Stimulated activated naive CD4-positive, alpha-beta T cell treated with Interleukin-2 at 50 U/mL for 16 hours (primary cell): Measurements from ENCODE around the gene JAKMIP1.
A peak's percentile ranks its signal among the peaks of the same experiment; 100 is the strongest.

Experiments used
- DNase-seq: peaks from one replicate; lab custom pipeline; 2025; lab: John Stamatoyannopoulos, UW

Gene JAKMIP1

DNA sequence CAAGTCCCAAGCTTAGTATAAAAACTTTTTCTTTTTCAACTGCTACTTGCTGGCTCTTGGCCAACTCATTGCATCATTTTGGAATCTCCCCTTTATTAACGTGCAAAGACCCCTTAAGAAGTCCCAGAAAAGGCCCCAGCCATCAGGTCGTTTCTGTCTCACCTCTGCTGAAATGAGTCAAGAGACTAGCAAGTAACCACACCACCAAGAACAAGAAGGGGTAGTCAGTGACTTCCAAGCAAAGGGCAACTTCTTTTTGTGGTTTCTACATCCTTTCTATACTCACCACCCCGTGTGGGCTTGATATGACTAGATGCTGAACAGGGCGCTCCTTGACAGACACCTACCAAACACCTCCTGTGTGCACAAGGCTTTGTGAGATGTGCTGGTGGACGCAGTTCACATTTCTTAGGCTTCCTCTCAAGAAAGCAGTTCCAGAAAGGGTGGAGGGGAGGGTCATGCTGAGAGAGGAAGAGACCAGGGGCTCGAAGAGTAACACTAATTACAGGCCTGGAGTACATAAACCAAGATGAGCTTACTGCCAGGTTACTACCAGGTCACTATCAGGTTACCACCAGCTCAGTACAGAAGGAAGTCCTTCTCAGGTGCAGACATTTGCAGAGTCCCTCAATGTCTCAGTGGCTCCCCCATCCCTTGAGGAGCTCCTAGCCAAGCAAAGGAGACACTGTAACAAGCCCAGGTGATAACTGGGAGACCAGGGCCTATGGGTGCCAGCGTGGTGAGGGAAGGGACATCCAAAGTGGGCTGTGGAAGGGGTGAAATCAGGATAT is 19.3 kb downstream of the JAKMIP1 start:
- DNase-seq = peak; percentile 83

GRCh38 chr4:6179362-6179761 is 21.0 kb downstream of the JAKMIP1 start:
- DNase-seq = no peak

DNA sequence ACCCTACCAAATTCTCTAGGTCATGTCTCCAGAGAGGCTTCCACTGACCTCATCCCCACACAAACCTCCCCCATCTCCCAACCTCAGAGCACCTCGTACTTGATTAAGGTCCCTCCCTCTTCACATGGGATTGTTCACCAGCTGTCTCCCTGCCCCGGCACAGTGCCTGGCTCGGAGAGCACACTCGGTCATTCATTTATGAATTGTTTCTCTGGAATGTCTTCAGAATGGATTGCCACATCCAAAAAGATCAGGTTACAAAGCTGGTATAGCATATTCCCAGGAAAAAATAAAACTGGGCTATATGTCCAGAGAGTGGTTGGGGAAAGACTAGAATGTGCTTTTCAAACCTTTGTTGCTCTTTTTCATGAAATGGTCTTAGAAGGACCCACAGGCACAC is 21.6 kb downstream of the JAKMIP1 start:
- no peak for DNase-seq

DNA sequence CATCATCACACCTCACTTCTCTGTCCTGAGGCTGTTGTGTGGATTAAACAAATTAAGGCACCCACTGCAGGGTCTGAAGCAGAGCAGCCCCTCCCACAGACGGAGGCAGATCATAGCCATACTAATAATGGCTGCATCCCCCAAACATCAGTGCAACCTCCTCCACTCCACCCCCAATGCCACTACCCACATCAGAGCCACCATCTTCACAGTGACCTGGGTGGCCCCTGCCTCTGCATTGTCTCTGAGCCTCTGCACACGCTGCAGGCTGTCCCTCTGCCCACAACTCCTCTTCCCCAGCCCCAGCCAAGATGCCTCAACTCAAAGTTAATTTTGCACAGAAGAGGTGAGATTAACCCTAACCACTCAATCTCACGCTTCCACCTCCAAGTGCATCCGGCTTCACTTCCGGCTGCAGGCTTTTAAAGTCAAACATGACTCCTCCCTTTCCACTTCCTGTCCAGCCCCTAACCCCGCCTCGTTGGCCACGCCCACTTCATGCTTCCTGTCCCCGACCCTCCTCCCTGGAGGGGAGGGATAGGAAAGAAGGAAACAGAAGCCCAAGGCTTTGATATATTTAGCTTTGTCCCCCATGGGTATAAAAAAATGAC is 22.7 kb downstream of the JAKMIP1 start:
- DNase-seq = peak; percentile 44

GRCh38 chr4:6175426-6175825 is 24.9 kb downstream of the JAKMIP1 start:
- DNase-seq = no peak

GRCh38 chr4:6172927-6173200 is 27.5 kb downstream of the JAKMIP1 start:
- no peak for DNase-seq

DNA sequence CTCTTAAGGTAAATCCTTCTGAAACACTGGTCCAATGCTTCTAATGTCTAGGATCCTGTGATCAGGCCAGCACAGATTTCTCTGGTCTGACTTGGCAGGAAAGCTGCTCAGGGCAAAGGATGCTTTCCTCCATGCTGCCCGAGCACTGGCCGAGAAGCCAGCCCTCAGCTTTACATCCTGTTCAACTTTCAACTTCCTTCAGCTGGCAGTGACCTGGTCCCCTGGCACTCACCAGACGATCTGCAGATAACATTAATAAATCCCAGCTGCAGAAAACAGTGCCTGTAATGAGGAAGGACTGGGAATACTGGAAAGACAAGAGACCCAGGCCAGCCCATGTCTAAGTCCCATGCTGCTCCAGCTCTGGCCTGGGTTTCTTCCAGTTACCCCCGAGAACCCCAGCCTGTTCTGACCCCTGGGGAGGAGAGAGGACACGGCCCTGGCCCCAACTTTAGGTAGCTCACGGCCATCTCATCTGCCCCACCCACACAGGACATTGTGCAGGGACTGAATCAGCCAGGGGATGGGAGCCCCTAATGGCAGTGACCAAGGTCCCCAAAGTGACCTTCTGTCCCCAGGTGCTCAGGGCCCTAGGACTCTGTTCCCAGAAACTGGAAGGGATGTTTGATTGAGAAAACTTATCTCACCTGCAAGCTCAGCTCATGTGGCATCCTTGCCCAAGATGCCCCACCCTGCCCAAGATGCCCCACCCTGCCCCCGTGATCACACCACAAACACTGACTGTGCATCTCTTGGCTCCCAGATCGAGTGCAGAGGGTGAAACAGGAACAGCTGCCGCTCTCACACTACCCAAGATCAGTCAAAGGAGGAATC is 28.0 kb downstream of the JAKMIP1 start:
- peak; percentile 35 for DNase-seq

DNA sequence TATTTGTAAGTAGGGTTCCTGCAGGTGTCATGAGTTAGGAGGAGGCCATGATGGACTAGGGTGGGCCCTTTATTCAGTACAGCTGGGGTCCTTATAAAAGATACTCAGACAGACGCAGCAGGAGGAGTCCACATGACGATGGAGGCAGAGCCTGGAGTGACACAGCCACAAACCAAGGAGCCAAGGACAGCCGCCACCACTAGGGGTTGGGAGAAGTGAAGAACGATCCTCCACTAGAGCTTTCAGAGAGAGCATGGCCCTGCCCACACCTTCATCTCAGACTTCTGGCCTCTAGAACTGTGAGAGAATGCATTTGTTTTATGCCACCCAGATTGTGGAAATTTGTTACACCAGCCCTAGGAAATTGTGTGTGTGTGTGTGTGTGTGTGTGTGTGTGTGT is 31.1 kb downstream of the JAKMIP1 start:
- no peak for DNase-seq

DNA sequence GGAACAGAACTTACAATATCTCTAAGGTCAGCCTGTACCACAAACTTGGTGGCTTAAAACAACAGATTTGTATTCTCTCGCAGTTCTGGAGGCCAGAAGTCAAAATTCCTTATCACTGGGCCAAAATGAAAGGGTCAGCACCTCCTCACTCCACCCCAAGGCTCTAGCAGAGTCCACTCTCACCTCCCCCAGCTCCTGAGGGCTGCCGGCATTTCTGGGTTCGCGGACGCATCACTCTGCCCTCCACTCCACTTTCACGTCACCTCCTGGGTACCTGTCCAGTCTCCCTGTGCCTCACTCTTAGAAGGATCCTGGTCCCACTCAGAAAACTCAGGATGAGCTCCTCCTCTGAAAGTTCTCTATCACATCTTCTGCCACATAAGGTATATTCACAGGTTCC is 34.6 kb downstream of the JAKMIP1 start:
- DNase-seq = no peak

- no peak for DNase-seq
Measured at GRCh38 chr4:6162885-6163284, 37.5 kb downstream of the JAKMIP1 start.

DNA sequence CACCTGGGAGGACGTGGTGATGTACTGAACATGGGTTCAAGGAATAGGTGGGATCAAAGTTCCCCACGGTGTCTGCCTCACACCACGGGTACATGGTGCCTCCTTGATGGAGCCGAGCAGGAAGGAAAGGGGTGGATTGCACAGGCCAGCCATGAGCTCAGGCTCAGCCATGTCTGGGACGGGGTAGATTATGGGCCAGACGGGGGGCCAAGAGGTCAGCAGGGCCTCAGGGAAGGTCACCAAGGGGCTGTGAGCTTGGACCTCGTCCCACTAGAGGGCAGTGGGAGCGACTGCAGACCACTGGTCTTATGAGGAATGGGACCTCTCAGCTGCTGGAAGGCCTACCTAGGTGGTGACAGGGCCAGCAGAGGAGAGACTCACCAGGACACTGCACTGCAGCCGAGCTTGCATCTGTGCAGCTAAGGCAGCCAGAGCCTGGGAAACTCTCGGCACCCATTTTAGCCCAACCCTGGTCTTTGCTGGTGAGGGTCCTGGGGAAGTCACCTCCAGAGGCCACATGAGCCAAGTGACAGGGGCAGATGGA is 38.4 kb downstream of the JAKMIP1 start:
- DNase-seq = no peak

DNA sequence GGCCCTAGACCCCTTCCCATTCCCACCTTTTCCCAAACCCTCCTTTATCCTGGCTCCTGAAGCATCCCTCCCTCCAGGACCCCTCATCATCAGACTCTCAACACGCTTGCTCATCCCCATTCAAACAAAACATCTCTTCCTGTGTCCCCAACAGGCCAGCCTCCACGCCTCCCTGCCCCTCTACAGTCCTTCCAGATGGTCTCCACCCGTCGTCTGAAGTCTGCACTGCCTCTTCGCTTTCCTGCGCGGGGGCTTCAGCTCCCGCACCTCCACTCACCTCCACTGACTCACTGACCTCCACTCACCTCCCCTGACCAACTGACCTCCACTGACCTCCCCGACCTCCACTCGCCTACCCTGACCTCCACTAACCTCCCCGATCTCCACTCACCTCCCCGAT is 39.8 kb downstream of the JAKMIP1 start:
- no peak for DNase-seq

GRCh38 chr4:6157926-6158325 is 42.4 kb downstream of the JAKMIP1 start:
- no peak for DNase-seq

DNA sequence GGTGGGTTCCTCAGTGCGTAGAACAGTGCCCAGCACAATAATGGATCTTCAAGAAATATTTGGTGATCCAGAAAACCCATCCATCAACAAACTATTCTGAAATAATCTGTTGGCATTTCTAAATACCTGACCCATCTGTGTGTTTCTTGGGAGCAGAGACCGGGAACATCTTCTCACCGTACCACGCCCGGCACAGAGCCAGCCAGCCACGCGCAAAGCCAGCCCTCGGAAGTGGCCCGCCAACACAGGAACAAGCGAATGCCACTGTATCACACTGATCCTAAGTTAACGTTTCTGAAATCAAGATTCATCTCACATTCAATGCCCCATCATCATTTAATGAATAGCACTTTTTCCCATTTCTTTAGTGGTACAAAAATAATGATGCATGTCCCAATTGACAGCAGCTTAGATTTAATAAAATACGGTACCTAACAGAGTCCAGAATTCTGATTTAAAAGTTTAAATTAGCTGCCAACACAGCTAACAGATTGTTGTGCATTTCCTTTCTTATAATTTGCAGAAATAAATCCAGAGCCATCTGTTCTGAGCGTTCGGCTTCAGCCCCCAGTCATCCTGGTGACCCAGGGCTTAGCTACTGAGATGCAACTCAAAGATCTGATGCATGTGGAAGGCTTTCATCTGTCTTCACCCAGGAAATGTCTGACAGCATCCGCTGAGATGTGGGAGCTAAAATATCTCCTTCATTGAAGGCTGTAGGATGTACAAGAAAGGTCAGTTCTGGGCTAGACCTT is 44.2 kb downstream of the JAKMIP1 start:
- DNase-seq = no peak

GRCh38 chr4:6154875-6155274 is 45.5 kb downstream of the JAKMIP1 start:
- no peak for DNase-seq

GRCh38 chr4:6153874-6154273 is 46.5 kb downstream of the JAKMIP1 start:
- DNase-seq = no peak

DNA sequence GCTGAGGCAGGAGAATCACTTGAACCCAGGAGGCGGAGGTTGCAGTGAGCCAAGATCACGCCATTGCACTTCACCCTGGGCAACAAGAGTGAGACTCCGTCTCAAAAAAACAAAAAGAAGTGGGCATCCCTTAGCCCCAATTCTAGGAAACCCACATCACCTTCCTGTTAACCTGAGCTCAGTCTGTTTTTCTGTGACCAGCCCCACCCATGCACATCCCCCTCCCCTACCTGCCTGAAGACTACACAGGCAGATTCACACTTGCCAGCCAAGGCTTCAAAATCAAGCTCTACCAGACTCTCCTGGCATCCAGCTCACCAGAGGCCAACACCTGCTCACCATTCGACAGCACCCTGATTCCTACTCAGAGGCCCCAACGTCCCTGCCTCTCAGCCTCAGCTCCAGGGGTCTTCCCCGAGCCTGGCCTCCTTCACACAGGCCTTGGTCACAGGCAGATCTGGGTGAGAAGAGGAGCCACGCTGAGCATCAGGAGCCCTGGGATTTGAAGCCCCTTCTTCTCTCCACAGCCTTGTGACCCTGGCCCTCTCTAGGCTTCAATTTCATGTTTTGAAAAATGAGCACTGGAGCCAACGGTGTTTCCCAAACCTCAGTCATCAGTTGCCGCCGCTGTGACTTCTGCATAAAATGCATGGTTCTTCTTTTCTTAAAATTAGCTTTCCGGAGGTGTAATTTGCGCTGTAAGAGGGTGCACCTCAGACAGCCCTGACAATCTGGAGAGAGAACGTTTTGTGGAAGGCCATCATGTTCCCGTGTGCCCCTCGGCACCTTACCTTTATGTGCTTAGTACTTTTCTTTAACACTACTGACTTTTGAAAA is 47.3 kb downstream of the JAKMIP1 start:
- peak; percentile 3 for DNase-seq

DNA sequence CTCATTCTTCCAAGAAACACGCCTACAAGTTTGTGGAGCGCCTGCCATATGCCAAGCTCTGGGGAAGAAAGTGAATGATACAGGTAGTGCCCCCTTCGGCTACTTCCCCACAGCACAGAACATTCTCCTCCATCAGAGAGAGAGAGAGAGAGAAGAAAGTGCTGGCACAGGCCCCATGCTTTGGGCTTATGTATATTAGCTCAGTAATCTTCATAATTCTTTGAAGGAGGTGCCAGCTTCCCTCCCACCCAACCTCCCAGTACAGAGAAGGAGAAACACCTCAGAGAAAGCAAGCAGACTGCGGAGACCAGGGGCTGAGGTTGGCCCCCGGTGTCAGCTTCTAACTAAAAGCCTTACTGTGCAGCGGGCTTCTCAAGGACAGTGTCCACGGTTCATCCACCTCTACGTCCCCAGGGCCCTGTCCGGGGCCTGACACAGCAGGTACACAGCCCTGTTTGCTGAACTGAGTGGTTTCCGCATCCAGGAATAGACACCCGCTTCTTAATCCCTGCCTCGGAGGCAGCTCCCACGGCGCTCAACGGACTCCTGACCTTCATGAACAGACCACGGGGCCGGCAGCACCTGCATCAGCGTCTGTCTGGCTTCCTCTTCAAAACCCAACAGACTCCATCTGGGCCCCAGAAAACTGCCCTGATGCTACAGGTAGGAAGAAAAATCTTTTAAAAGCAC is 50.2 kb downstream of the JAKMIP1 start:
- no peak for DNase-seq

DNA sequence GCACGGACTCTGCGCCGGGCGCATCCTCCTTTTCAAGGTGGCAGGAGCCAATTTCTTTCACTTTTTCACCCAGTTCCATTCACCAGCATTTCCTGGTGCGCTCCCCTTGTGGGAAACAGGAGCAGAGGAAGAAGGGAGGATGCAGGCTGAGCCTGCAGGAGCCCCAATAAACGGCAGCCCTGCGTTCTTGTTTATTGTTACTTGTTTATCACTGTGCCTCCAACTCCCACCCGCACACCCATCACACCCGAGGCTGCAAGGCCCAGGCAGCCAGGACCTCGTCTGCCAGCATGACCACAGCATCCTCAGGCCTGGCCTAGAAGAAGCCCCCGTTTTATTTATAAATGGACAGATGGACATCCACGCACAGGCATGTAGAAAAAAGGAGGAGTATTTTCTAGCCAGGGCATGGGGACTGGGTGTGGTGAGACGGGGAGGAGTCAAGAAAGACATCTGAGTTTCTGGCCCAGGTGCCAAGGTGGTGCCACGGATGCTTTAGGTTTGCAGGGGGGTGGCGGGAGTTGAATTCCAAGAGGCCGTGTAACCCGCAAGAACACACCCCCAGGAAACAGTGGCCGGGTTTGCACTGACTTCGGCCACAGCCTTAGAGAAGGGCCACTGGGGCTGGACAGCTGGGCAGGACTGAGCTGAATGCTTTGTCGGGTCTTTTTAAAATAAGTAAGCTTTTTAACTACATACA is 51.7 kb downstream of the JAKMIP1 start:
- no peak for DNase-seq

GRCh38 chr4:6147441-6147840 is 52.9 kb downstream of the JAKMIP1 start:
- DNase-seq = no peak
